Measurements from ENCODE around the gene C11orf52.
"Not testable (repeated sequence)": the region's sequence is repeated elsewhere in the genome, so short reads cannot be mapped to it uniquely, and the experiment has no call there.

The C11orf52 gene, protein sequence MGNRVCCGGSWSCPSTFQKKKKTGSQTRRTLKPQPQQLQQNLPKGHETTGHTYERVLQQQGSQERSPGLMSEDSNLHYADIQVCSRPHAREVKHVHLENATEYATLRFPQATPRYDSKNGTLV

DNA sequence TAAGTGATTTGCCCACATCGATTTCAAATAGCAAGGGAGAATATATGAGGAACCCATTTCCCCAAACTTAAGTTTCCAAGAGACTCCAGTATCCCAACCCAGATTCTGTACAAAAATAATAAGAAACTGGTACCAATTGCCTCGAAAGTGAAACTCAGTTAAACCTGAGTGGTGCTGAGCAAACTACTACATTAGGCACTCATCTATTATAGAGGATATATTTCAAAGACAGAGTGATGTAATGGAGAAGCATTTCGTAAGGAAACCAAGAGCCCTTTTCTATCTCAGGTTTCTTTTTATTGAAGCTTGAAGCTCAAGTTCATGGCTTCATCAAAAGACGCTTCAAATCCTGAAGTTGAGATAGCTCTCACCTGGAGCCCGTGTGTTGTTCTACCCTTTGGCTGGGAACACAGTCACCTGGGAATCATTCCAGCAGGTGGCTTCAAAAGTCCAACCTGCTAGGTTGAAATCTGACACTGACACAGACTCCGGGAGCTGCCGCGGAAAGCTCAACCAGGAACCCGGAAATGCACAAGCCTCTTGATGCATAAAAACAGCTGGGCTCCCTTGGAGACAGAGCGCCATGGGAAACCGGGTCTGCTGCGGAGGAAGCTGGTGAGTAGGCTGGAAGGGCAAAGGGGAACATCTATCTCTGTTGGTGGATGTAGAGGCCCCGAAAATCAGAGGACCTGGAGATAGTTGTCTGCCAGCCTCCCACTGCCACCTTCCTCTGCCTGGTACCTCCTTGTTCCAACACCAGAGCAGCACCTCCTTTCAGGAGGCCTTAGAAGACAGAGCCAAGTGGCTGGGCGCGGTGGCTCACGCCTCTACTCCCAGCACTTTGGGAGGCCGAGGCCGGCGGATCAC lies at the start of gene C11orf52:
TSS of gene C11orf52 (plus strand) at position 524 of the 867 bp plus-strand sequence. CDS start at position 584, 60 bp downstream.
- no peak for DNase-seq (ENCODE audit: low spot score)

DNA sequence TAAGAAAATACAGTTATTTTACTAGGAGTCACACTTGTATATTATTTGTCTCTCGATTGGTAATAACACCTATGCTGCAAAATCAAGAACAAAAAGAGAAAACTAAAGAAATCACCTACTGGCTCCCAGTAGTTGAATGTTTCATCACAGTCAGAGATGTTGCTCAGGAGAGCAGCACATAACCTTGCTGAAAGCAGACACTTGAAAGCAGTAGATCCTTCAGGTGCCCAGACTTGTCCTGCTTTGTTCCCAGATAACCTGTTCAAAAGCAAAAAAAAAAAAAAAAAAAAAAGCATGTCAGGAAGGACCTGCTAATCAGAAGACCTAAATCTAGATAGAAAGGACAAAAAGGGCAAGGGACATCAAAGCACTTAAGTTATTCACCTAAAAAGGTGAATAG lies 48.6 kb upstream of the C11orf52 start:
- DNase-seq (ENCODE audit: low spot score) = no peak

DNA sequence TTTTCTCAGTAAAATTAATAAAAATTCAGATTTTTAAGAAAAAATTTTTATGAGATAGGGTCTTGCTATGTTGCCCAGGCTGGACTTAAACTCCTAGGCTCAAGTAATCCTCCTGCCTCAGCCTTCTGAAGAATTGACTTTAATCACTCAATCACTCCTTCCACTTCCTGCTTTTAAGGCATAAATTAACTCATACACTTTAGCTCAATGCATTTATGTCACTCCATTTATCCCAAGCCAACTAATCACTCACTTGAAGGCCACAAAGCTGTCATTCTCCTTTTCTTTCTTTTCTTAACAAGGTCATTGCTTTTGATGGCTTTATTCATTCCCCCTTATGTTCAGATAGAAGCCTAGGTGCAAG lies 48.2 kb upstream of the C11orf52 start:
- no peak for DNase-seq (ENCODE audit: low spot score)

DNA sequence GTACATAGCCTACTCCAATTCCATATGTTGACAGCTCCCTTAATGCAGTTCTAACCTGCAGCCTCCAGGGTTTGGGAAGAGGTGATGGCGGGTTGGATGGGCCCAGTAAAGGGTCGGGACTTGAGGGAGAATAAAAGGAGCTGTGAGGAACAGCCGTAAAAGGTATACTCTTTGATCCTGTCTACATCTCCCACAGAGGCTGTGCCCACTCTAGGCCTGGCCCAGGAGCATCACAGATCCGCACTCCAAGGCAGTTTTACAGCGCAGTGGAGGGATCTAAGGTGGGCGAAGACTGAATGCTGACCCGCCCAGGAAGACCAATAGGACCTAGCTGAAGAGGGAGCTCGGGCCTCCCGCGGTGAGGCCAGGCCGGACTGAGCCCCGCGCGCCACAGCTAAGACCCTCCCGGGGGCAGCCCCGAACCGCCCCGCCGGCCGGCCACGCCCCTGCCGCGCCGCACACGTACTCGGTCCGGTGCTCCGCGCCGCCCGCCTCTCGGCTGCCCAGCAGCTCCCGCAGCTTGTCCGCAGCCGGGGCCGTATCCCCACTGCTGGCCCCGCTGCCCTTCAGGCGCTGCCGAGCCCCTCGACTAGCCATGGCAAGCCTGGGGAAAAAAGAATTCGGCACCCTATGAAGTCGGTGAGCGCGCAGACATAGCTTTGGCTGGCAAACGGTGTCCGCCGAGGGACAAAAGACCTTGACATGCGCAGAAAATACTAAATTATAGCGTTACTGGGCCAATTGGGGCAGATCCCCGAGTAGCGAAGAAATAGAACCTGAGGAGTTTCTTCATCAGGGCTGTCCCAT lies 47.6 kb upstream of the C11orf52 start, which contains the start of gene ALG9:
TSS of gene ALG9 (minus strand) at position 696 of the 807 bp plus-strand sequence. CDS start at position 597, 99 bp downstream.
- peak; percentile 88 for DNase-seq (ENCODE audit: low spot score)

DNA sequence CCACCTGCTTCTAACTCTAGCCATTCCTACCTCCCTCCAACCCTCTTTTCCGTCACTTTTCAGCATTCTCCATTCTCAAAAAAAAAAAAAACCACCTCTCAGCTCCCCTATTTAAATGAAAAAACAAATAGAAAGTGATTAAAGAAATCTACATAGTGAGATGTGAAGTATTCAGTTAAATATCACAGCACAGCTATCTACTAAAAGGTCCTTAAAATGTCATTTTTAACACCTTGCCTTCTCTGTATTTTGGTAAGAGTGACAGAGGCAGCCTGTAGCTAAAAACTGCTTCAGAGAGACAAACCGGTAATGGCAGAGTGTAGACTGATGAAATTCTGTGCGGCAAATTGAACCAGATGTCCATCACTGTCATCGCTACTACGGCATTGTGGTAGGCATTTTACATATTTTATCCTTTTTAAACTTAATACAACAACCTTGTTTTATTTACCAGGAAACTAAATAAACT lies 47.0 kb upstream of the C11orf52 start:
- peak; percentile 25 for DNase-seq (ENCODE audit: low spot score)

DNA sequence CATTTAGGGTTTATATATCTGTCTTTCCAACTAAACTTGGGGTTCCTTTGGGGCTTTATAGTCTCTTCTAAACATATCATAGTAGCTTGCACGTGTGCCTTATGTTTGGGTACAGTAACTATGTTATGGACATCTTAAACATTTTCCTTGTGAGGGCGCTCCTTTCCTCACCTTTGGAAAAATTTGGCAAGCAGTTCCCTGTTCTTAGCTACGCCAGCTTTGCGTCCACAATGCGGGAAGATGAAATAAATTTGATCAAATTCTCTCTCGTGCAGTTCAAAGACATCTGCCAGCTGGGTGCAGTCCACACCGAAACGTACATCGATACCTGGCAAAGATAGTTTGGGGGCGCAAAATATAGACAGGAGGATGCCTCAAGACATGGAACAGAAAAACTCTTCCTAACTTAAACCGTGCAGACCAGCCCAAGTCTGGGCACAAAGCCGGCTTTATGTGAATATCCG lies 40.3 kb upstream of the C11orf52 start:
- peak; percentile 8 for DNase-seq (ENCODE audit: low spot score)

DNA sequence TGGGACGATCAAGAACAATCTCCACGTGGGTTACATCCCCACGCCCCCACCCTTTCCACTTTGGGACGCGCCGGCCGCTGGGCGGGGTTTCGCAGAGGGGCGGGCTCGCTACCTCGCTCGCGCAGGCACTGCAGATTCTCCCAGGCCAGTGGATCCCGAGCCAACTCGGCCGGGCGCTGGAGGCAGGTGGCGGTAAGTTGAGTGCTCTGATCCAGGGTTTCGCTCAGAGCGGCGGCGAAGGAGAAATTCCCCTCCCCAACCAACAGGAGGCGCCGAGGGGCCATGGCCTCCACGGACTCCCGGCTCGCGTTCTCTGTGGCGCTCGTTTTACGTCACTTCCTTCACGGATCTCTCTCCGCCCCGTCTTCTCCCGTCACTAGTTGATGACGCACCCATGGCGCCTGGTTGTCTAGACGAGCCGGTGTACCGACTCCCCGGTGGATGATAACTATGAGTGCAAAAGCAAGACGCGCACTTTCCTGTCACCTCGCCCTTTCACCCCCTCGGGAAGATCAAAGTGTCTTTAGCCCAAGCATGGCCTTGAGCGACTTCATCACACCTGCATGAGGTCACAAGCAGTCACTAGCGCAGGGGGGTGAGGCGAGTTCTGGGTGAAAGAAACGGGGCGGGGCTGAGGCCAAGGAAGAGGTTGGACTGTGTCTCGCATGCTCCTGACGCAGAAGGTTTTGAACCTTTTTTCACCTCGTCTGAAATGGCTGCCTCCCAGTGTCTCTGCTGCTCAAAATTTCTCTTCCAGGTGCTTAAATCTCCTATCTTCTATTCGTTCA lies 39.7 kb upstream of the C11orf52 start, which contains the start of the genes CFAP68 and FDXACB1:
TSS of gene CFAP68 (plus strand) at position 693 of the 788 bp plus-strand sequence. CDS start at position 713, 20 bp downstream.
TSS of gene FDXACB1 (minus strand) at position 317 of the 788 bp plus-strand sequence. CDS start at position 284, 33 bp downstream.
- DNase-seq (ENCODE audit: low spot score) = peak; percentile 95

DNA sequence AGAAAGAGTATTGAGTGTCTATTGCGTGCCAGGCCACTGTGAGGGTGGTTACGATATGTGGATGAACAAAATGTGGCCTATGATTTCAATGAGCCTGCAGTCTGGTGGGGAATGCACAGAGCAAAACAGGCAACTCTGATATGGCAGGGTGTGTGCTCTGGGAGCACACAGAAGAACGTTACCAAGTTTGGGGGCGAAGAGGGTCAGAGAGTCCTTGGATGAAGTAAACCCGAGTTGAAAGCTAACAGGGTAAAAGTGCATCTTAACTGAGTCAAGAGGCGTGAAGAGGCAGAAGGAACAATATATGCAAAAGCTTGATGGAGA lies 39.1 kb upstream of the C11orf52 start:
- no peak for DNase-seq (ENCODE audit: low spot score)

DNA sequence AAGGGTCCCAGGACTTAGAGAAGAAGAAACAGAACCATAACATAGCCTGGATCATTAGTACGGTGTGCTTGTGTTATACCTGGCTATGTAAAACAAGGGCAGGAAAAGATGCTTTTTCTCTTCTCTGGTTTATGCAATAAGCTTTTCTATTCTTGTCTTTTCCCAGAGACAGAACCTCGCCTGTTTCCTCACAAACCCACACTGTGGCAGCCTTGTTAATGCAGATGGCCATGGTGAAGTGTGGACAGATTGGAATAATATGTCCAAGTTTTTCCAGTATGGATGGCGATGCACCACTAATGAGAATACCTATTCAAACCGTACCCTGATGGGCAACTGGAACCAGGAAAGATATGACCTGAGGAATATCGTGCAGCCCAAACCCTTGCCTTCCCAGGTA lies 36.5 kb upstream of the C11orf52 start:
- DNase-seq (ENCODE audit: low spot score) = no peak

DNA sequence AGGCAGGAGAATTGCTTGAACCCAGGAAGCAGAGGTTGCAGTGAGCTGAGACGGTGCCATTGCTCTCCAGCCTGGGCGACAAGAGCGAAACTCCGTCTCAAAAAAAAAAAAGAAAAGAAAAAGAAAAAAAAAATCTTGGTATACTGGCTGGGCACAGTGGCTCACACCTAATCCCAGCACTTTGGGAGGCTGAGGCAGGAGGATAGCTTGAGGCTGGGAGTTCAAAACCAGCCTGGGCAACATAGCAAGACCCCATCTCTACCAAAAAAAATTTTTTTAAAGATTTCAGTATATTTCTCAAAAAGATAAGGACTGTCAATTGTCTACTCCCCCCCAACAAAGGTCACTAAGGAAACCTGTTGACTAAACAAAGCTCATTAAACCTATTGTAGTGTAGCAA lies 33.7 kb upstream of the C11orf52 start:
- DNase-seq (ENCODE audit: low spot score) = not testable (repeated sequence)

DNA sequence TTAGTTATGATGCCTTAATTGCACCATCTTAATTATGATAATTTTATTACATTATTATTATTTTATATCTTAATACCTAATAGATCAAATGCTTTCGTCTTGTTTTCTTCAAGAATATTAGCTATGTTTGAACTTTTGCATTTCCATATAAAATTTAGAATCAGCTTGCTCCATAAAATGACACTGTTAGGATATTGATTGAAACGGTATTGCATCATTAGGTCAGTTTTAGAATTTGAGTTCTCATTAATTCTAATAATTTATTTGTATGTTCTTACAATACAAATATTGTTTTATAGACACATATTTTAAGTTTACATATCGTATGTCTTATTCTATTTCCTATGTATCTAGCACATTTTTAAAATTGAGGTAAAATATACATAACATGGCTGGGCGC lies 32.7 kb upstream of the C11orf52 start:
- DNase-seq (ENCODE audit: low spot score) = no peak

DNA sequence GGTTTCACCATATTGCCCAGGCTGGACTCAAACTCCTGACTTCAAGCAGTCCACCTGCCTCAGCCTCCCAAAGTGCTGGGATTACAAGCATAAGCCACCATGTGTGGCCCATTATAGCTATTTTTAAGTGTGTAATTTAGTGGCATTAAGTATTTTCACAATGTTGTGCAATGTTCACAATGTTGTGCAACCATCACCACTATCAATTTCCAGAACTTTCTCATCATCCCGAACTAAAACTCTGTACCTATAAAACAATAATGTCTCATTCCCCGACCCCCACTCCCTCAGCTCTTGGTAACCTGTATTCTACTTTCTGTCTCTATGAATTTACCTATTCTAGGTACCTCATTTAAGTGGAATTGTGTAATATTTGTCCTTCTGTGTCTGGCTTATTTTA lies 31.9 kb upstream of the C11orf52 start:
- no peak for DNase-seq (ENCODE audit: low spot score)

DNA sequence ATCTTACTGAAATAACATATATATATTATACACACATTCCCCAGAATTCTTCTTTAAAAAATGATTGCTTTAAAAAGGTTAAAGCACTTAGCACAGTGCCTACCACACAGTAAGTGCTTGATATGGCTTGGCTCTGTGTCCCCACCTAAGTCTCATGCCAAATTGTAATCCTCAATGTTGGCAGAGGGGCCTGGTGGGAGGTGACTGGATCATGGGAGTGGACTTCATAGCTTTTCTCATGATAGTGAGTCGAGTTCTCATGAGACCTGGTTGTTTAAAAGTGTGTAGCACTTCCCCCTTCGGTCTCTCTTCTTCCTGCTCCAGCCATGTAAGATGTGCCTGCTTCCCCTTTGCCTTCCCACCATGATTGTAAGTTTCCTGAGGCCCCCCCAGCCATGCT lies 13.3 kb upstream of the C11orf52 start:
- no peak for DNase-seq (ENCODE audit: low spot score)

DNA sequence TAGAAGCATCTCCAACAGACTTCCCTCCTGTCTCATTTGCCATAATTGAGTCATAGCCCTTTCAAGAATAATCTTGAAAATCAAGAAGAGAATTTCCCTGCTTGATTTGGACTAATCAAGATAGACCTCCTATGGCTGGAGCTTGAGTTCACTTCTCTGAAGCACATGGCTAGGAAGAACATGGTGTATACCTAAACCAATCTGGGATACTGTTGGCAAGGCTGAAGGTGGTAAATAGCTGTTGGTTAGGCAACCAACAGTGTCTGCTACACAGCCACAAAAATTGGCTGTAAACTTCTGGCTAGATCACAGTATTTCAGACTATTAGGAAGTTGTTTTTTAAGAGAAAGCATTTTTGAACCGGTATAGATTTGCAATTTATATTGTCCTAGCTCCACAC lies 12.0 kb upstream of the C11orf52 start:
- DNase-seq (ENCODE audit: low spot score) = no peak

DNA sequence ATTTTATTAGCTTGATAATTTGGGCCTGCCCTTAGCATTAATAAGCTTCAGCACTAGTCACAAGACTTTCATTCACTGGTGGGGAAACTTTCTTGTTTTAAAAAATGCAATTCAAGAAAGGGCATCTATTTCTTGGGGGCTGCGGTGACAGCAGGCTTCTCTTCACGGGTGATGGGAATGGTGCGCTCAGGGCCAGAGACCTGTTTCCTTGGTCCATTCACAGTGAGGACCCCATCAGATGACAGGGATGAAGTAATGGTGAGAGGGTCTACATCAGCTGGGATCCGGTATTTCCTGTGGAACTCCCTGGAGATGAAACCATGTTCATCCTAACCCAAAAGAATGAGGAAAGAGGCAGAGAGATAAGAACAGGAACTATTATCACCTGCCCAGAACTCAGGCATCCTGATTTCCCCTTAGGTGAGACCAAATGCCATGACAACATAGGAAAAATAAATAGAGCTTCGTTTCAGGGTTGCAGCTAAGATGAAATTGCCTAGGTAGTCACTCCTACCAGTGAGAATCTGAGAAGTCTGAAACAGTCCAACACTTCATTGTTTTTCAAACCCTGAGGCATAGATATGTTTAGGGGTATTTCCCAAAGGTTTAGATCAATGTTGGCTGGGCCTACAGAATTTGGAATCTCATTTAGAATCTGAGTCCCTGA lies 9.9 kb upstream of the C11orf52 start:
- DNase-seq (ENCODE audit: low spot score) = no peak

DNA sequence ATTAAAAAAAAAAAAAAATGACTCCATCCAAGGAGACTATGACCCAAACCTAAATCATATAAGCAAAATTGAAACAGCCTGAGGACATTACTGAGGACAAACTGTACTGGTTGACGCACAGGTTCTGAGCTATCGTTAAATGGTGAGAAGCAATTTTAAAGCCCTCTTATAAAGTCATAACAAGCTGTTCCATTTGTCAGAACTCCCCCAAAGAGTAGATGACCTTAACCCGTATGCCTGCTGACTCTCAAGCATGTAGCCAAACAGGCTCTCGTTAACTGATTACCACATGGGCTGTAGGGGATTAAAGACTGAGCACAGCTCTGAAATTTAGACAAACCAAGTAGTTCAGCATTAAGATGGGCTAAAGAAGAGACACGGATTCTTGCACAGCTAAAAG lies 9.3 kb upstream of the C11orf52 start:
- no peak for DNase-seq (ENCODE audit: low spot score)

DNA sequence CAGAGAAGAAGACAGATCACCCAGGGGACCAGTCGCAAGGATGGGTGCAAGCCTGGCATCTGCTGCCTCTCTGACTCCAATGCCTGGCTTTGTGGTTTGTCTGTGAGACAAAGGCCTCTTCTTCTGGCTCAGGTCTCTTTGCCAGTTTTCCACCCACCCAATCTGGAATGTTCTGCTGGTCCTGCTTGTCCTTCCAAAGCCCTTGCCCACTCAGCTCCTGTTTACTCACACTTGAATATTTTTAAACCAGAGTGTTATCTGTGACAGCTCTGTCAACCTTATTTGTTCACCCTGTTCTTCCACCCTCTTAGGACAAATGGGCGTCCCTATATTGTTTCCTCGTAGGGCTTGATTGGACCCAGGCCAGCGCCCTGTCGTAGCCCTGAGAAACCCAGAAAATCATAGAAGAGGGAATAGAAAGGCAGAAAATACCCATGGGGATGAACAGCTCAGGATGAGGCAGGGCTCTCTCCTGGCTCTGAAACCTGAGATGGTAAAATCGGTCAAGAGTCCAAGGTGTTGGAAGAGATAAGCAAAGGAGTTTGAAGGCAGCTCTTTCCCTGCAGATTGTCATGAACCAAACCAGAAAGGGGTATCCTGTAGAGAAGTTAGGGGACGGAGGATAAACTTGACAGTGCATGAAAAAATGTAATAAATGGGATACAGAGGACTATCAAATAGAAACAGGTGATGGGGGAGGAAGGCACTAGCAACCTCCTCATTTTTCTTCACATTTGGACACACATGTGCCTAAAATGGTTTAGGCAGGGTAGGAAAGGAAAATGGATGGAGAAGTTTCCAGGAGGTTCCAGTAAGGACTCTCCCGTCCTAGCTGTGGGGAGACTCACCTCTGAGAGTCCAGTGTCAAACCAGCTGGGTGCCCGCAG lies 7.8 kb upstream of the C11orf52 start:
- no peak for DNase-seq (ENCODE audit: low spot score)

DNA sequence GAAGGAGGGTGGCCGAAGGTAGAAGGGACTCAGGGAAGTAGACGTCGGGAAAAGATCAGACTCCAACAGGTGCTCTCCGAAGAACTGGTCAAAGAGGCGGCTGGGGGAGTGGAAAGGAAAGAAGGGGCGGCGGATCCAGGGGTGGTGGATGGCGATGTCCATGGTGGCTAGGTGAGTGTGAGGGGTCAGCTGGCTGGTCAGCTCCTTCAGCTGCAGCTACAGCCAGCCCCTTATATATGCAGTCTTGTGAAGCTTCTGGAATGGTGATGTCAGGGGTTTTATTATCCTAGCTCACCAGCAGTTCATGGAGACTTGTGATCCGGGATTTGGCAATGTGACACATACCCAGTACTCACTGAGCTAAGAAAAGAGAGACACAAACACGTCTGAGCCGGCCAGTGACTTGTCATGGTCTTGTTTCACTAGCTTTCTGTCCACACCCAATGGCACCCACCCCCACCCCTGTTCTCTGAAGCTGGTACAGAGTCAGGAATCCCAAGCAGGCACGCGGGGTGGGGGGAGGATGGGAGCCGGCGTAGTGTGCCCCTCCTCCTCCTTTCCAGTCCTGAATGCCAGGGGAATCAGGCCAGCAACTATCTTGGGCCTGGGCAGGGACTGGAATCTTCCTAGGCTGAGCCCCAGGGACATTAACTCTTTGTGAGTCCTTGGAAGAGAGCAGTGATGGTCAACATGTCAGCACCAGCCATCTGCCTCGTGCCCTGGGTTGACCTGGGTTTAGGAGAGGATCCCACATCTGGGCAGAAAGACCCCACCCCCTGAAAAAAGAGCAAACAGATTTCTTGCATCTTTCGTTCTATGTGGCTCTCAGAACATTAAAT lies 6.9 kb upstream of the C11orf52 start, which contains the start of gene CRYAB:
TSS of gene CRYAB (minus strand) at position 208 of the 839 bp plus-strand sequence. CDS start at position 162, 46 bp downstream.
- peak; percentile 81 for DNase-seq (ENCODE audit: low spot score)

DNA sequence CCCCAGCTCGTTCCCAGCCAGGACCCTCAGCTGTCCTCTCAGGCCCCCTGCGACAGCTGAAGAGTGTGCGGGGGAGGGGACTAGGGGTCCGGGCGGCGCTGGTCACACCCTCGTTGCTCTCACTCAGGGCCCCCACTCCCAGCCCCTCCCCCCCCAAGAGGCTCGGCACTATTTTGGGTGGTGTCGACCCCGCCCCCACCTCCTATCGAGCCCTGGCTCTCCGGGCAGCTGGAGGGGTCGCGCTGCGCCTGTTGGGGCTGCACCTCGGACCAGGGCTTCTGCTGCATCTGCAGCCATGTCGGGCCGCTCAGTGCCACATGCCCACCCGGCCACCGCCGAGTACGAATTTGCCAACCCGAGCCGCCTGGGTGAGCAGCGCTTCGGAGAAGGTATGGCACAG lies 6.2 kb upstream of the C11orf52 start, which contains the start of gene HSPB2:
TSS of gene HSPB2 (plus strand) at position 200 of the 400 bp plus-strand sequence. CDS start at position 296, 96 bp downstream.
- DNase-seq (ENCODE audit: low spot score) = no peak

Data from AG08396 (cell line).